Skeletal muscle satellite cell (primary cell): Measurements from ENCODE around the gene IRF3.
A peak's percentile ranks its signal among the peaks of the same experiment; 100 is the strongest.
"Not testable (repeated sequence)": the region's sequence is repeated elsewhere in the genome, so short reads cannot be mapped to it uniquely, and the experiment has no call there.

Experiments used
- H3K27me3 ChIP-seq: 2 replicates; pipeline ENCODE4 v1.7.0; 2013; ENCODE audit warnings: low read length; ENCODE audit not compliant: control insufficient read depth, insufficient read depth
- H3K36me3 ChIP-seq: 2 replicates; pipeline ENCODE4 v1.7.0; 2013; ENCODE audit warnings: mild to moderate bottlenecking, control low read depth, low read length; ENCODE audit not compliant: insufficient read depth
- H3K4me1 ChIP-seq: 2 replicates; pipeline ENCODE4 v1.7.0; 2013; ENCODE audit warnings: low read length; ENCODE audit not compliant: control insufficient read depth, insufficient read depth
- H3K4me2 ChIP-seq: 2 replicates; pipeline ENCODE4 v1.7.0; 2013; ENCODE audit warnings: mild to moderate bottlenecking, low read length
- H3K4me3 ChIP-seq: 2 replicates; pipeline ENCODE4 v1.7.0; 2013; ENCODE audit warnings: low read length
- H3K9ac ChIP-seq: 2 replicates; pipeline ENCODE4 v1.7.0; 2013; ENCODE audit warnings: mild to moderate bottlenecking, low read depth, low read length, moderate library complexity
- H3K9me3 ChIP-seq: replicated peaks from 2 replicates; pipeline ENCODE4 v1.7.0; 2013; ENCODE audit warnings: mild to moderate bottlenecking, control low read depth, low read length

IRF3 gene

GRCh38 chr19:49637821-49638738 is 27.6 kb downstream of the IRF3 start:
- peaks cover 38% of the 10 kb centered on the region for H3K4me1 ChIP-seq
- peak overlapping the region; percentile 94 for H3K4me2 ChIP-seq
- H3K9me3 ChIP-seq = no peaks in the 10 kb centered on the region
- H3K36me3 ChIP-seq = peaks cover 17% of the 10 kb centered on the region
- H3K9ac ChIP-seq = peak overlapping the region; percentile 90
- peak overlapping the region; percentile 75 for H3K4me3 ChIP-seq
- no peaks in the 10 kb centered on the region for H3K27me3 ChIP-seq

GRCh38 chr19:49636233-49636932 is 29.3 kb downstream of the IRF3 start:
- H3K27me3 ChIP-seq = no peaks in the 10 kb centered on the region
- H3K4me2 ChIP-seq = no peak overlapping the region
- H3K36me3 ChIP-seq = peaks cover 19% of the 10 kb centered on the region
- peaks cover 32% of the 10 kb centered on the region for H3K4me1 ChIP-seq
- no peak overlapping the region for H3K4me3 ChIP-seq
- no peak overlapping the region for H3K9ac ChIP-seq
- H3K9me3 ChIP-seq = no peaks in the 10 kb centered on the region

GRCh38 chr19:49635530-49636232 is 30.0 kb downstream of the IRF3 start:
- no peak overlapping the region for H3K9ac ChIP-seq
- no peak overlapping the region for H3K4me3 ChIP-seq
- H3K4me1 ChIP-seq = peaks cover 30% of the 10 kb centered on the region

GRCh38 chr19:49633273-49633672 is 32.4 kb downstream of the IRF3 start:
- H3K4me3 ChIP-seq, H3K27me3 ChIP-seq, H3K9ac ChIP-seq, H3K9me3 ChIP-seq, H3K4me2 ChIP-seq: not testable (repeated sequence)
- Histone ChIP-seq H3K4me1 (peaks cover 25% of the 10 kb centered on the region), H3K36me3 (peaks cover 19% of the 10 kb centered on the region)

More at GRCh38 chr19:49635530-49636232, 30.0 kb downstream of the IRF3 start:
- no peak overlapping the region for H3K4me2 ChIP-seq
- no peaks in the 10 kb centered on the region for H3K27me3 ChIP-seq
- no peaks in the 10 kb centered on the region for H3K9me3 ChIP-seq
- H3K36me3 ChIP-seq = peaks cover 19% of the 10 kb centered on the region

- peaks cover 20% of the 10 kb centered on the region for H3K4me1 ChIP-seq
- no peaks in the 10 kb centered on the region for H3K27me3 ChIP-seq
- H3K4me3 ChIP-seq = no peak overlapping the region
- H3K4me2 ChIP-seq = no peak overlapping the region
- no peak overlapping the region for H3K9ac ChIP-seq
- H3K36me3 ChIP-seq = peaks cover 24% of the 10 kb centered on the region
- H3K9me3 ChIP-seq = no peaks in the 10 kb centered on the region
Measured at GRCh38 chr19:49632576-49632975, 33.1 kb downstream of the IRF3 start.

GRCh38 chr19:49631610-49632192 is 34.0 kb downstream of the IRF3 start:
- Histone ChIP-seq H3K9ac (no peak overlapping the region), H3K4me2 (no peak overlapping the region), H3K4me1 (peaks cover 20% of the 10 kb centered on the region), H3K27me3 (no peaks in the 10 kb centered on the region), H3K4me3 (no peak overlapping the region), H3K9me3 (no peaks in the 10 kb centered on the region), H3K36me3 (peaks cover 33% of the 10 kb centered on the region)

GRCh38 chr19:49631014-49631588 is 34.6 kb downstream of the IRF3 start:
- H3K36me3 ChIP-seq = peaks cover 31% of the 10 kb centered on the region
- no peaks in the 10 kb centered on the region for H3K9me3 ChIP-seq
- no peaks in the 10 kb centered on the region for H3K27me3 ChIP-seq
- no peak overlapping the region for H3K4me2 ChIP-seq
- H3K4me1 ChIP-seq = peaks cover 14% of the 10 kb centered on the region
- H3K9ac ChIP-seq = no peak overlapping the region
- no peak overlapping the region for H3K4me3 ChIP-seq

- H3K4me2 ChIP-seq = no peak overlapping the region
- H3K9me3 ChIP-seq = no peaks in the 10 kb centered on the region
- H3K4me1 ChIP-seq = peaks cover 12% of the 10 kb centered on the region
- H3K36me3 ChIP-seq = peaks cover 19% of the 10 kb centered on the region
- H3K4me3 ChIP-seq = no peak overlapping the region
- no peaks in the 10 kb centered on the region for H3K27me3 ChIP-seq
- H3K9ac ChIP-seq = no peak overlapping the region
Measured at GRCh38 chr19:49629659-49630058, 36.0 kb downstream of the IRF3 start.

- H3K27me3 ChIP-seq = no peaks in the 10 kb centered on the region
- H3K4me3 ChIP-seq = no peak overlapping the region
- H3K9me3 ChIP-seq = no peaks in the 10 kb centered on the region
- peaks cover 7% of the 10 kb centered on the region for H3K4me1 ChIP-seq
- H3K4me2 ChIP-seq = no peak overlapping the region
- peaks cover 28% of the 10 kb centered on the region for H3K36me3 ChIP-seq
- no peak overlapping the region for H3K9ac ChIP-seq
Measured at GRCh38 chr19:49626226-49626625, 39.4 kb downstream of the IRF3 start.

- H3K27me3 ChIP-seq = no peaks in the 10 kb centered on the region
- H3K4me2 ChIP-seq = no peak overlapping the region
- no peaks in the 10 kb centered on the region for H3K9me3 ChIP-seq
- H3K9ac ChIP-seq = no peak overlapping the region
- H3K36me3 ChIP-seq = peaks cover 30% of the 10 kb centered on the region
- H3K4me3 ChIP-seq = no peak overlapping the region
- no peaks in the 10 kb centered on the region for H3K4me1 ChIP-seq
Measured at GRCh38 chr19:49624967-49625910, 40.4 kb downstream of the IRF3 start.
